OCI-LY3 (cell line): ENCODE measurements around the gene LACTBL1.
"Not testable (repeated sequence)": the region's sequence is repeated elsewhere in the genome, so short reads cannot be mapped to it uniquely, and the experiment has no call there.

Experiments used
- H2AFZ ChIP-seq: fragments of 200-600, 300-600 bp; shearing (Covaris generic); 2 replicates; pipeline ENCODE4 v1.6.0; 2014; ENCODE audit warnings: antibody characterized with exemption, low read depth, low read length
- H3K27ac ChIP-seq: fragments of 200-600, 300-600 bp; sonication (generic); 2 replicates; pipeline ENCODE4 v1.5.1; 2014; ENCODE audit warnings: mild to moderate bottlenecking, low read length, moderate library complexity, mixed read lengths
- H3K27me3 ChIP-seq: fragments of 200-600, 300-600 bp; sonication (generic); 2 replicates; pipeline ENCODE4 v1.6.1; 2014; ENCODE audit warnings: low read depth, low read length, mixed read lengths
- H3K36me3 ChIP-seq: fragments of 200-600, 300-600 bp; sonication (generic); replicated peaks from 2 replicates; pipeline ENCODE3; 2014; ENCODE audit warnings: low read depth, low read length, mixed read lengths
- H3K4me1 ChIP-seq: fragments of 300-600, 200-600 bp; sonication (generic); 2 replicates; pipeline ENCODE4 v1.6.1; 2014; ENCODE audit warnings: low read length, mixed read lengths
- H3K4me2 ChIP-seq: fragments of 200-600, 300-600 bp; sonication (generic); 2 replicates; pipeline ENCODE4 v1.6.1; 2014; ENCODE audit warnings: low read length, mixed read lengths
- H3K4me3 ChIP-seq: fragments of 300-600, 200-600 bp; sonication (generic); 2 replicates; pipeline ENCODE4 v1.5.1; 2014; ENCODE audit warnings: antibody characterized with exemption, mild to moderate bottlenecking, low read length, moderate library complexity
- H3K79me2 ChIP-seq: fragments of 300-600, 200-600 bp; shearing (Covaris generic); 2 replicates; pipeline ENCODE4 v1.6.1; 2014; ENCODE audit warnings: mild to moderate bottlenecking, low read length, mixed read lengths
- H3K9ac ChIP-seq: fragments of 300-600, 200-600 bp; shearing (Covaris generic); 2 replicates; pipeline ENCODE4 v1.6.0; 2014; ENCODE audit warnings: mild to moderate bottlenecking, low read length, moderate library complexity
- H3K9me3 ChIP-seq: fragments of 200-600, 300-600 bp; shearing (Covaris generic); 2 replicates; pipeline ENCODE4 v1.6.1; 2014; ENCODE audit warnings: low read length, mixed read lengths; ENCODE audit not compliant: insufficient read depth
- H4K20me1 ChIP-seq: fragments of 200-600, 300-600 bp; sonication (generic); 2 replicates; pipeline ENCODE4 v1.6.1; 2016; ENCODE audit warnings: low read length, mixed read lengths; ENCODE audit not compliant: insufficient read depth
- CTCF ChIP-seq: fragments of 200-600, 300-600 bp; sonication (generic); IDR thresholded peaks from 2 replicates; pipeline ENCODE4 v1.5.1; 2014; ENCODE audit warnings: antibody characterized with exemption, low read length, low read depth
- EZH2phosphoT487 ChIP-seq: fragments of 200-600 bp; shearing (Covaris generic); IDR thresholded peaks from 2 replicates; pipeline ENCODE4 v1.6.1; 2018; ENCODE audit warnings: antibody characterized with exemption, mixed run types, low read depth

The LACTBL1 gene

GRCh38 chr1:22949822-22950331 is 22.8 kb downstream of the LACTBL1 start:
- no peak overlapping the region for H3K4me2 ChIP-seq
- H4K20me1 ChIP-seq = no peaks in the 10 kb centered on the region
- H3K27me3 ChIP-seq = no peaks in the 10 kb centered on the region
- no peaks in the 10 kb centered on the region for H3K36me3 ChIP-seq
- H3K27ac ChIP-seq = no peak overlapping the region
- H3K9ac ChIP-seq = no peak overlapping the region
- H3K9me3 ChIP-seq = no peaks in the 10 kb centered on the region
- no peaks in the 10 kb centered on the region for H3K4me1 ChIP-seq
- no peak for TF ChIP-seq CTCF
- no peak for TF ChIP-seq EZH2phosphoT487
- no peak overlapping the region for H3K4me3 ChIP-seq
- no peak overlapping the region for H2AFZ ChIP-seq
- no peaks in the 10 kb centered on the region for H3K79me2 ChIP-seq

GRCh38 chr1:22945171-22945570 is 27.5 kb downstream of the LACTBL1 start:
- H3K9ac ChIP-seq, H3K4me1 ChIP-seq, H3K27me3 ChIP-seq, H3K4me2 ChIP-seq, H2AFZ ChIP-seq, H3K36me3 ChIP-seq, H4K20me1 ChIP-seq, H3K27ac ChIP-seq, H3K9me3 ChIP-seq, H3K79me2 ChIP-seq, H3K4me3 ChIP-seq: not testable (repeated sequence)

- H3K4me3 ChIP-seq = no peak overlapping the region
- no peaks in the 10 kb centered on the region for H3K36me3 ChIP-seq
- H3K4me1 ChIP-seq = no peaks in the 10 kb centered on the region
- H2AFZ ChIP-seq = no peak overlapping the region
- no peaks in the 10 kb centered on the region for H3K9me3 ChIP-seq
- H3K4me2 ChIP-seq = no peak overlapping the region
- H3K27me3 ChIP-seq = peaks cover 5% of the 10 kb centered on the region
- H4K20me1 ChIP-seq = no peaks in the 10 kb centered on the region
- no peaks in the 10 kb centered on the region for H3K79me2 ChIP-seq
- TF ChIP-seq EZH2phosphoT487 (no peak), CTCF (no peak)
- H3K9ac ChIP-seq = no peak overlapping the region
- H3K27ac ChIP-seq = no peak overlapping the region
Measured at GRCh38 chr1:22944346-22945055, 28.2 kb downstream of the LACTBL1 start.

GRCh38 chr1:22941257-22941656 is 31.4 kb downstream of the LACTBL1 start:
- Histone ChIP-seq H4K20me1 (no peaks in the 10 kb centered on the region), H3K4me2 (no peak overlapping the region), H3K4me1 (no peaks in the 10 kb centered on the region), H3K27ac (no peak overlapping the region), H3K9ac (no peak overlapping the region), H3K4me3 (no peak overlapping the region), H2AFZ (no peak overlapping the region), H3K79me2 (no peaks in the 10 kb centered on the region), H3K27me3 (peaks cover 5% of the 10 kb centered on the region), H3K9me3 (no peaks in the 10 kb centered on the region), H3K36me3 (no peaks in the 10 kb centered on the region)
- no peak for TF ChIP-seq EZH2phosphoT487
- no peak for TF ChIP-seq CTCF
